ENCODE results near the gene PPM1E. TPM values are rescaled to one million over a fixed set of nuclear protein-coding genes. Genes with fewer than 3 reads are reported as not detected.

Gene PPM1E
- total and polyA plus RNA-seq, 7 experiments from 2014 or later: 0.07 TPM; not detected in 6

GRCh38 chr17:58918884-58919283, 163.2 kb downstream of the PPM1E start:
- CTCF ChIA-PET: interaction anchor here (0.8 kb wide), 1 partner anchor 46 kb away, joined by 3 read pairs; no protein-coding TSS in a partner anchor
- Mint-ChIP-seq H3K36me3 (no peaks in the 10 kb centered on the region), H3K4me1 (peaks cover 0 to 10% (median 6%) of the 10 kb centered on the region in 7 donors), H3K9me3 (no peaks in the 10 kb centered on the region), H3K27me3 (peaks cover 0 to 15% (median 13%) of the 10 kb centered on the region in 5 donors), H3K4me3 (no peak overlapping the region), H3K27ac (no peak overlapping the region)
- ATAC-seq: no peak
- POLR2A ChIA-PET: no interaction called here
- peaks cover 0 to 4% of the 10 kb centered on the region in 2 donors for H3K27me3 ChIP-seq (ENCODE audit: control insufficient read depth in 2 of 2, insufficient read depth in 2 of 2, low read length in 2 of 2)
- no peaks in the 10 kb centered on the region for H3K9me3 ChIP-seq (ENCODE audit: control insufficient read depth in 2 of 3, low read length in 3 of 3)
- H3K27ac ChIP-seq (ENCODE audit: low read depth, low read length): no peak overlapping the region
- no peaks in the 10 kb centered on the region for H3K4me1 ChIP-seq (ENCODE audit: control insufficient read depth in 2 of 2, insufficient read depth in 2 of 2, low read length in 2 of 2)
- no peak overlapping the region for H3K4me3 ChIP-seq (ENCODE audit: low read length)
- no peak for DNase-seq
- no peaks in the 10 kb centered on the region for H3K36me3 ChIP-seq (ENCODE audit: control insufficient read depth in 2 of 3, insufficient read depth in 3 of 3, low read length in 3 of 3)
- intact Hi-C loops (cut with micrococcal nuclease): no loop called here

GRCh38 chr17:58920773-58921172, 165.1 kb downstream of the PPM1E start:
- Histone ChIP-seq H3K4me1 (ENCODE audit: control insufficient read depth in 2 of 2, insufficient read depth in 2 of 2, low read length in 2 of 2) (no peaks in the 10 kb centered on the region), H3K9me3 (ENCODE audit: control insufficient read depth in 2 of 3, low read length in 3 of 3) (no peaks in the 10 kb centered on the region), H3K27ac (ENCODE audit: low read depth, low read length) (no peak overlapping the region), H3K36me3 (ENCODE audit: control insufficient read depth in 2 of 3, insufficient read depth in 3 of 3, low read length in 3 of 3) (no peaks in the 10 kb centered on the region), H3K4me3 (ENCODE audit: low read length) (no peak overlapping the region), H3K27me3 (ENCODE audit: control insufficient read depth in 2 of 2, insufficient read depth in 2 of 2, low read length in 2 of 2) (no peaks in the 10 kb centered on the region)
- intact Hi-C loops (cut with micrococcal nuclease): no loop called here
- no peak overlapping the region for H3K27ac Mint-ChIP-seq
- no peaks in the 10 kb centered on the region for H3K9me3 Mint-ChIP-seq
- H3K4me3 Mint-ChIP-seq: no peak overlapping the region
- no peak for DNase-seq
- ChIA-PET POLR2A (no interaction called here), CTCF (no interaction called here)
- no peaks in the 10 kb centered on the region for H3K36me3 Mint-ChIP-seq
- no peak for ATAC-seq
- peaks cover 0 to 10% (median 6%) of the 10 kb centered on the region in 7 donors for H3K4me1 Mint-ChIP-seq
- peaks cover 0 to 15% (median 11%) of the 10 kb centered on the region in 5 donors for H3K27me3 Mint-ChIP-seq

- no peak overlapping the region for H3K27ac Mint-ChIP-seq
- H3K27ac ChIP-seq (ENCODE audit: low read depth, low read length): no peak overlapping the region
- H3K36me3 ChIP-seq (ENCODE audit: control insufficient read depth in 2 of 3, insufficient read depth in 3 of 3, low read length in 3 of 3): no peaks in the 10 kb centered on the region
- H3K4me3 Mint-ChIP-seq: no peak overlapping the region
- POLR2A ChIA-PET: no interaction called here
- no peaks in the 10 kb centered on the region for H3K27me3 ChIP-seq (ENCODE audit: control insufficient read depth in 2 of 2, insufficient read depth in 2 of 2, low read length in 2 of 2)
- no peak for DNase-seq
- H3K36me3 Mint-ChIP-seq: peaks cover 0 to 3% (median 0%) of the 10 kb centered on the region in 5 donors
- no peaks in the 10 kb centered on the region for H3K9me3 ChIP-seq (ENCODE audit: control insufficient read depth in 2 of 3, low read length in 3 of 3)
- CTCF ChIA-PET: no interaction called here
- peaks cover 5 to 9% (median 8%) of the 10 kb centered on the region in 5 donors for H3K27me3 Mint-ChIP-seq
- ATAC-seq: no peak
- intact Hi-C loops (cut with micrococcal nuclease): no loop called here
- H3K9me3 Mint-ChIP-seq: peaks cover 0 to 2% (median 0%) of the 10 kb centered on the region in 11 donors
- H3K4me1 ChIP-seq (ENCODE audit: control insufficient read depth in 2 of 2, insufficient read depth in 2 of 2, low read length in 2 of 2): no peaks in the 10 kb centered on the region
- peaks cover 0 to 2% (median 0%) of the 10 kb centered on the region in 7 donors for H3K4me1 Mint-ChIP-seq
- no peak overlapping the region for H3K4me3 ChIP-seq (ENCODE audit: low read length)
Measured at GRCh38 chr17:58932956-58933355, 177.3 kb downstream of the PPM1E start.

- H3K36me3 Mint-ChIP-seq: peaks cover 0 to 3% (median 0%) of the 10 kb centered on the region in 5 donors
Measured at GRCh38 chr17:58936295-58936694, 180.6 kb downstream of the PPM1E start.

GRCh38 chr17:58944166-58944565, 188.5 kb downstream of the PPM1E start:
- Mint-ChIP-seq H3K4me3 (no peak overlapping the region), H3K4me1 (peaks cover 0 to 2% (median 0%) of the 10 kb centered on the region in 7 donors), H3K27ac (no peak overlapping the region), H3K36me3 (peaks cover 0 to 7% (median 3%) of the 10 kb centered on the region in 5 donors), H3K9me3 (peaks cover 3 to 19% (median 9%) of the 10 kb centered on the region in 11 donors), H3K27me3 (peaks cover 10 to 25% (median 18%) of the 10 kb centered on the region in 5 donors)
- no peak for DNase-seq
- CTCF ChIA-PET: no interaction called here
- intact Hi-C loops (cut with micrococcal nuclease): no loop called here
- H3K27ac ChIP-seq (ENCODE audit: low read depth, low read length): no peak overlapping the region
- no peaks in the 10 kb centered on the region for H3K27me3 ChIP-seq (ENCODE audit: control insufficient read depth in 2 of 2, insufficient read depth in 2 of 2, low read length in 2 of 2)
- no peaks in the 10 kb centered on the region for H3K36me3 ChIP-seq (ENCODE audit: control insufficient read depth in 2 of 3, insufficient read depth in 3 of 3, low read length in 3 of 3)
- peaks cover 0 to 2% (median 0%) of the 10 kb centered on the region in 3 experiments for H3K9me3 ChIP-seq (ENCODE audit: control insufficient read depth in 2 of 3, low read length in 3 of 3)
- ATAC-seq: no peak
- no peak overlapping the region for H3K4me3 ChIP-seq (ENCODE audit: low read length)
- H3K4me1 ChIP-seq (ENCODE audit: control insufficient read depth in 2 of 2, insufficient read depth in 2 of 2, low read length in 2 of 2): no peaks in the 10 kb centered on the region
- POLR2A ChIA-PET: no interaction called here

More at GRCh38 chr17:58936295-58936694, 180.6 kb downstream of the PPM1E start:
- Mint-ChIP-seq H3K4me1 (no peaks in the 10 kb centered on the region), H3K27ac (no peak overlapping the region), H3K27me3 (peaks cover 0 to 15% (median 5%) of the 10 kb centered on the region in 5 donors), H3K9me3 (no peaks in the 10 kb centered on the region), H3K4me3 (no peak overlapping the region)
- DNase-seq (no peak), ATAC-seq (no peak)
- H3K4me3 ChIP-seq (ENCODE audit: low read length): no peak overlapping the region
- H3K36me3 ChIP-seq (ENCODE audit: control insufficient read depth in 2 of 3, insufficient read depth in 3 of 3, low read length in 3 of 3): no peaks in the 10 kb centered on the region
- ChIA-PET CTCF (no interaction called here), POLR2A (interaction anchor here (0.7 kb wide), 1 partner anchor 50 kb away, joined by 3 read pairs; no protein-coding TSS in a partner anchor)
- H3K9me3 ChIP-seq (ENCODE audit: control insufficient read depth in 2 of 3, low read length in 3 of 3): no peaks in the 10 kb centered on the region
- H3K27me3 ChIP-seq (ENCODE audit: control insufficient read depth in 2 of 2, insufficient read depth in 2 of 2, low read length in 2 of 2): no peaks in the 10 kb centered on the region
- H3K27ac ChIP-seq (ENCODE audit: low read depth, low read length): no peak overlapping the region
- H3K4me1 ChIP-seq (ENCODE audit: control insufficient read depth in 2 of 2, insufficient read depth in 2 of 2, low read length in 2 of 2): no peaks in the 10 kb centered on the region
- intact Hi-C loops (cut with micrococcal nuclease): no loop called here

GRCh38 chr17:58947411-58947810, 191.8 kb downstream of the PPM1E start:
- H3K4me3 ChIP-seq (ENCODE audit: low read length): no peak overlapping the region
- H3K36me3 ChIP-seq (ENCODE audit: control insufficient read depth in 2 of 3, insufficient read depth in 3 of 3, low read length in 3 of 3): no peaks in the 10 kb centered on the region
- H3K27me3 ChIP-seq (ENCODE audit: control insufficient read depth in 2 of 2, insufficient read depth in 2 of 2, low read length in 2 of 2): no peaks in the 10 kb centered on the region
- Mint-ChIP-seq H3K9me3 (peaks cover 8 to 48% (median 26%) of the 10 kb centered on the region in 11 donors), H3K27ac (no peak overlapping the region), H3K4me1 (peaks cover 0 to 4% (median 0%) of the 10 kb centered on the region in 7 donors), H3K36me3 (peaks cover 0 to 19% (median 8%) of the 10 kb centered on the region in 5 donors), H3K4me3 (no peak overlapping the region), H3K27me3 (peaks cover 9 to 24% (median 17%) of the 10 kb centered on the region in 5 donors)
- DNase-seq (no peak), ATAC-seq (no peak)
- H3K27ac ChIP-seq (ENCODE audit: low read depth, low read length): no peak overlapping the region
- CTCF ChIA-PET: no interaction called here
- intact Hi-C loops (cut with micrococcal nuclease): no loop called here
- POLR2A ChIA-PET: no interaction called here
- H3K9me3 ChIP-seq (ENCODE audit: control insufficient read depth in 2 of 3, low read length in 3 of 3): peaks cover 0 to 25% (median 0%) of the 10 kb centered on the region in 3 experiments
- H3K4me1 ChIP-seq (ENCODE audit: control insufficient read depth in 2 of 2, insufficient read depth in 2 of 2, low read length in 2 of 2): no peaks in the 10 kb centered on the region

GRCh38 chr17:58947824-58948223, 192.2 kb downstream of the PPM1E start:
- no peak for ATAC-seq
- peaks cover 8 to 48% (median 26%) of the 10 kb centered on the region in 11 donors for H3K9me3 Mint-ChIP-seq
- H3K4me1 ChIP-seq (ENCODE audit: control insufficient read depth in 2 of 2, insufficient read depth in 2 of 2, low read length in 2 of 2): no peaks in the 10 kb centered on the region
- H3K4me1 Mint-ChIP-seq: peaks cover 0 to 4% (median 0%) of the 10 kb centered on the region in 7 donors
- no peak for DNase-seq
- ChIA-PET POLR2A (no interaction called here), CTCF (no interaction called here)
- no peaks in the 10 kb centered on the region for H3K36me3 ChIP-seq (ENCODE audit: control insufficient read depth in 2 of 3, insufficient read depth in 3 of 3, low read length in 3 of 3)
- no peak overlapping the region for H3K27ac ChIP-seq (ENCODE audit: low read depth, low read length)
- H3K4me3 ChIP-seq (ENCODE audit: low read length): no peak overlapping the region
- peaks cover 9 to 24% (median 17%) of the 10 kb centered on the region in 5 donors for H3K27me3 Mint-ChIP-seq
- H3K36me3 Mint-ChIP-seq: peaks cover 0 to 19% (median 8%) of the 10 kb centered on the region in 5 donors
- H3K9me3 ChIP-seq (ENCODE audit: control insufficient read depth in 2 of 3, low read length in 3 of 3): peaks cover 0 to 25% (median 0%) of the 10 kb centered on the region in 3 experiments
- H3K27me3 ChIP-seq (ENCODE audit: control insufficient read depth in 2 of 2, insufficient read depth in 2 of 2, low read length in 2 of 2): no peaks in the 10 kb centered on the region
- H3K4me3 Mint-ChIP-seq: no peak overlapping the region
- intact Hi-C loops (cut with micrococcal nuclease): no loop called here
- no peak overlapping the region for H3K27ac Mint-ChIP-seq
